Measurements from ENCODE around the gene BFAR. TPM values are rescaled to one million over a fixed set of nuclear protein-coding genes. Genes with fewer than 3 reads are reported as not detected.

The BFAR gene
- total RNA-seq, 6 experiments from 2014 or later = 60.8 to 70.2 (median 68.2) TPM

- no peak overlapping the region for H3K4me3 Mint-ChIP-seq
- H3K36me3 Mint-ChIP-seq (ENCODE audit: low read depth) = peaks cover 12% of the 10 kb centered on the region
- no peaks in the 10 kb centered on the region for H3K9me3 Mint-ChIP-seq
- no peak for DNase-seq
- H3K4me1 Mint-ChIP-seq (ENCODE audit: low read depth) = no peaks in the 10 kb centered on the region
- H3K27ac Mint-ChIP-seq = no peak overlapping the region; the same call in 1 of the 2 replicates
- TF ChIP-seq CTCF (IDR thresholded peaks at IDR 0.05) = no peak
- H3K27me3 Mint-ChIP-seq (ENCODE audit: insufficient read depth) = peaks cover 3% of the 10 kb centered on the region
Measured at GRCh38 chr16:14658063-14658462, 25.3 kb downstream of the BFAR start.

- H3K36me3 Mint-ChIP-seq (ENCODE audit: low read depth) = peaks cover 40% of the 10 kb centered on the region
- H3K27me3 Mint-ChIP-seq (ENCODE audit: insufficient read depth) = no peaks in the 10 kb centered on the region; the same call in 1 of the 2 replicates
- no peaks in the 10 kb centered on the region for H3K4me1 Mint-ChIP-seq (ENCODE audit: low read depth)
- H3K4me3 Mint-ChIP-seq = no peak overlapping the region
- DNase-seq = no peak
- TF ChIP-seq CTCF (IDR thresholded peaks at IDR 0.05) = no peak
- no peaks in the 10 kb centered on the region for H3K9me3 Mint-ChIP-seq
- no peak overlapping the region for H3K27ac Mint-ChIP-seq
Measured at GRCh38 chr16:14667347-14668266, 34.9 kb downstream of the BFAR start.

GRCh38 chr16:14668556-14669223 lies 35.9 kb downstream of the BFAR start:
- H3K4me3 Mint-ChIP-seq = no peak overlapping the region
- no peak for TF ChIP-seq CTCF (IDR thresholded peaks at IDR 0.05)
- H3K27me3 Mint-ChIP-seq (ENCODE audit: insufficient read depth) = no peaks in the 10 kb centered on the region; the same call in 1 of the 2 replicates
- H3K27ac Mint-ChIP-seq = no peak overlapping the region
- no peak for DNase-seq
- no peaks in the 10 kb centered on the region for H3K9me3 Mint-ChIP-seq
- H3K36me3 Mint-ChIP-seq (ENCODE audit: low read depth) = peaks cover 37% of the 10 kb centered on the region
- no peaks in the 10 kb centered on the region for H3K4me1 Mint-ChIP-seq (ENCODE audit: low read depth)

- DNase-seq = no peak
- peaks cover 29% of the 10 kb centered on the region for H3K36me3 Mint-ChIP-seq (ENCODE audit: low read depth)
- H3K9me3 Mint-ChIP-seq = no peaks in the 10 kb centered on the region
- H3K4me1 Mint-ChIP-seq (ENCODE audit: low read depth) = no peaks in the 10 kb centered on the region; the same call in 1 of the 2 replicates
- no peaks in the 10 kb centered on the region; the same call in 1 of the 2 replicates for H3K27me3 Mint-ChIP-seq (ENCODE audit: insufficient read depth)
- no peak for TF ChIP-seq CTCF (IDR thresholded peaks at IDR 0.05)
- H3K4me3 Mint-ChIP-seq = no peak overlapping the region
- no peak overlapping the region for H3K27ac Mint-ChIP-seq
Measured at GRCh38 chr16:14669776-14670175, 37.0 kb downstream of the BFAR start.

- H3K27ac Mint-ChIP-seq = no peak overlapping the region
- DNase-seq = no peak
- TF ChIP-seq CTCF (IDR thresholded peaks at IDR 0.05) = no peak
- H3K36me3 Mint-ChIP-seq (ENCODE audit: low read depth) = peaks cover 9% of the 10 kb centered on the region
- no peaks in the 10 kb centered on the region; the same call in 1 of the 2 replicates for H3K27me3 Mint-ChIP-seq (ENCODE audit: insufficient read depth)
- H3K4me3 Mint-ChIP-seq = no peak overlapping the region
- no peaks in the 10 kb centered on the region for H3K9me3 Mint-ChIP-seq
- H3K4me1 Mint-ChIP-seq (ENCODE audit: low read depth) = peaks cover 9% of the 10 kb centered on the region
Measured at GRCh38 chr16:14672403-14672971, 39.7 kb downstream of the BFAR start.

All from HFFc6 (cell line).